ENCODE results near the gene CST9. TPM values are rescaled to one million over a fixed set of nuclear protein-coding genes. Genes with fewer than 3 reads are reported as not detected.

Gene CST9
- total and polyA plus RNA-seq, 2 of the 13 experiments (the other 11 are each of a cell fraction or from before 2014, with no cell fraction given) = 0.07 TPM; not detected in 1

DNA sequence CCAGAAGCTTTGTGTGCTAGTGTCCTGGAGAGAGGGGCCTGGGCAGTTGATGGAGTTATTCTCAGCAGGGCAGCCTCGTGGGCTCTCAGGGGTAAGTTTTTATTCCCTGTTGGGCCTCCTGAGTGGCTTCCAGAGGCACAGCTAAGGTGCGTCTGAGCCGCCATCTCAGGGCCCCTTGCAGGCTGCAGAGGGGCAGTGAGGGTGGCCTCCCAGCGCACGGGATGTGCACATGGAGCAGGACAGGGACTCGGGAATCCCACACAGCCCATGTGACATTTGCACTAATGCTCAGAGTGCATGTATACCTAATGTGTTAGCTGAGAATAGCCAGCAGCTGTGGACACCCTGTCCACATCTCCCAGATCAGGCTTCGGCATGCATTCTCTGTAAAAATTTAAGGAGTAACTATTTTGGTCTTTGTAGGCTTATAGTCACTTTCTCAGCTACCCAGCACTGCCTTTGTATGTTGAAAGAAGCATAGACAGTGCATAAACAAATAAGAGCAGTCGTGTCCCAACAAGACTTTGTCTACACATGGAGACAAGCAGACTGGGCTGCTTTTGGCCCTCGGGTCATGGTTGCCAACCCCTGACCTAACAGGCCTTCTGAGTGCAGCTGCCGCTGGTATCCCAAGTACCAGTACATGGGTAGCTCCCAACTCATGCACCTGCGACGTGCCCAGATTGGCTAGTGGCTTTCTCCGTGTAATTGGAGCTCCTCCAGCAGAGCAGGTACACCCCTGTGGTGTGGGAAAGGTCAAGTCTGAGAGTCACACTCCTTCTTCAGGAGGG is 18.8 kb downstream of the CST9 start (continued):
- 0 out of 2 replicates have a peak, but pooled peaks have one; percentile 74 for TF ChIP-seq CREB3 (CRISPR knock-in tag; IDR thresholded peaks at IDR 0.05)
- TF ChIP-seq TAF1 (CRISPR knock-in tag; IDR thresholded peaks at IDR 0.05) = no peak
- TF ChIP-seq FOXP4 (CRISPR knock-in tag; IDR thresholded peaks at IDR 0.05) = peak; percentile 50; the same call in 1 of the 2 replicates
- TF ChIP-seq MEF2D (CRISPR knock-in tag; IDR thresholded peaks at IDR 0.05) = no peak
- TF ChIP-seq, protein P1, sequence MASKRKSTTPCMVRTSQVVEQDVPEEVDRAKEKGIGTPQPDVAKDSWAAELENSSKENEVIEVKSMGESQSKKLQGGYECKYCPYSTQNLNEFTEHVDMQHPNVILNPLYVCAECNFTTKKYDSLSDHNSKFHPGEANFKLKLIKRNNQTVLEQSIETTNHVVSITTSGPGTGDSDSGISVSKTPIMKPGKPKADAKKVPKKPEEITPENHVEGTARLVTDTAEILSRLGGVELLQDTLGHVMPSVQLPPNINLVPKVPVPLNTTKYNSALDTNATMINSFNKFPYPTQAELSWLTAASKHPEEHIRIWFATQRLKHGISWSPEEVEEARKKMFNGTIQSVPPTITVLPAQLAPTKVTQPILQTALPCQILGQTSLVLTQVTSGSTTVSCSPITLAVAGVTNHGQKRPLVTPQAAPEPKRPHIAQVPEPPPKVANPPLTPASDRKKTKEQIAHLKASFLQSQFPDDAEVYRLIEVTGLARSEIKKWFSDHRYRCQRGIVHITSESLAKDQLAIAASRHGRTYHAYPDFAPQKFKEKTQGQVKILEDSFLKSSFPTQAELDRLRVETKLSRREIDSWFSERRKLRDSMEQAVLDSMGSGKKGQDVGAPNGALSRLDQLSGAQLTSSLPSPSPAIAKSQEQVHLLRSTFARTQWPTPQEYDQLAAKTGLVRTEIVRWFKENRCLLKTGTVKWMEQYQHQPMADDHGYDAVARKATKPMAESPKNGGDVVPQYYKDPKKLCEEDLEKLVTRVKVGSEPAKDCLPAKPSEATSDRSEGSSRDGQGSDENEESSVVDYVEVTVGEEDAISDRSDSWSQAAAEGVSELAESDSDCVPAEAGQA (IDR thresholded peaks at IDR 0.05; ENCODE audit: low read depth) = no peak
- TF ChIP-seq, protein P1 (CRISPR knock-in tag; IDR thresholded peaks at IDR 0.05; ENCODE audit: borderline replicate concordance) = no peak; the same call in 1 of the 2 replicates
- TF ChIP-seq PATZ1 (CRISPR knock-in tag; IDR thresholded peaks at IDR 0.05) = peak; percentile 45
- TF ChIP-seq ZNF441 (CRISPR knock-in tag; IDR thresholded peaks at IDR 0.05; ENCODE audit: borderline replicate concordance) = no peak
- 0 out of 2 replicates have a peak, but pooled peaks have one; percentile 15 for TF ChIP-seq CBX5 (CRISPR knock-in tag; IDR thresholded peaks at IDR 0.05; ENCODE audit: borderline replicate concordance)
- TF ChIP-seq NCOR1 (IDR thresholded peaks at IDR 0.05; ENCODE audit: borderline replicate concordance, low read length) = peak; percentile 65
- no peak for TF ChIP-seq ZNF670 (CRISPR knock-in tag; IDR thresholded peaks at IDR 0.05; ENCODE audit: borderline replicate concordance)
- no peak for TF ChIP-seq HCFC1 (IDR thresholded peaks at IDR 0.05; ENCODE audit: low read depth, low read length)
- 0 out of 2 replicates have a peak, but pooled peaks have one; percentile 69 for TF ChIP-seq RFXAP (CRISPR knock-in tag; IDR thresholded peaks at IDR 0.05; ENCODE audit: borderline replicate concordance)
- TF ChIP-seq ZMAT3 (CRISPR knock-in tag; conservative IDR thresholded peaks at IDR 0.05) = peak; percentile 70; the same call in 1 of the 2 replicates
- no peak for TF ChIP-seq ZNF530 (CRISPR knock-in tag; IDR thresholded peaks at IDR 0.05; ENCODE audit: low read depth)

All from HepG2 (cell line).